Stimulated activated CD4-positive, alpha-beta T cell treated with anti-CD3 and anti-CD28 coated beads, Interleukin-4, amount 100 ng/mL, for 48 hours (primary cell): Measurements from ENCODE around the gene KLHDC8B.

Experiments
- DNase-seq, 2 donors: peaks; one replicate each; pipeline ENCODE4 v3.0.0-alpha.2; 2020; ENCODE audit warnings: low read depth in 2 of 2

Gene KLHDC8B

GRCh38 chr3:49171119-49171774, at the start of gene KLHDC8B:
KLHDC8B (plus strand) TSS chr3:49171598; CDS start chr3:49172770, 1,172 bp downstream.
- peak; percentile 78 to 89 for DNase-seq

GRCh38 chr3:49122022-49122421, 49.4 kb upstream of the KLHDC8B start:
- DNase-seq = no peak

DNA sequence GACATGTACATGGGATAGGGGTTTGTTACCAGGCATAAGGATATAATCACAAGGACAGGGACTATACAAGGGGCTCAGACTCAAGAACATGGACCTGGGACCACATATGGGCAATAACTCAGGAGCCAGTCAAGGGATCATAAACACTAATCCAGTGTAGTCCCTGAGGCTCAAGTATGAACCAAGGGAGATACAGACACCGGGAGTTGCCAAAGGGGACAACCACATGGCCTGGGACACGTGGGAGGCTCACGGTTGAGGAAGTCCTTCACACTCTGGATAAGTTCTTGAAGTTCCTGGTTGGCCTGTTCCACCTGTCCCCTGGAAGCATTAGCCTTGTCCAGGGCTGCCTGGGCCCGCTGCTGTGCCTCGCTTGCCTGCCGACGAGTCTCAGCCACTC, 48.9 kb upstream of the KLHDC8B start:
- DNase-seq = no peak

DNA sequence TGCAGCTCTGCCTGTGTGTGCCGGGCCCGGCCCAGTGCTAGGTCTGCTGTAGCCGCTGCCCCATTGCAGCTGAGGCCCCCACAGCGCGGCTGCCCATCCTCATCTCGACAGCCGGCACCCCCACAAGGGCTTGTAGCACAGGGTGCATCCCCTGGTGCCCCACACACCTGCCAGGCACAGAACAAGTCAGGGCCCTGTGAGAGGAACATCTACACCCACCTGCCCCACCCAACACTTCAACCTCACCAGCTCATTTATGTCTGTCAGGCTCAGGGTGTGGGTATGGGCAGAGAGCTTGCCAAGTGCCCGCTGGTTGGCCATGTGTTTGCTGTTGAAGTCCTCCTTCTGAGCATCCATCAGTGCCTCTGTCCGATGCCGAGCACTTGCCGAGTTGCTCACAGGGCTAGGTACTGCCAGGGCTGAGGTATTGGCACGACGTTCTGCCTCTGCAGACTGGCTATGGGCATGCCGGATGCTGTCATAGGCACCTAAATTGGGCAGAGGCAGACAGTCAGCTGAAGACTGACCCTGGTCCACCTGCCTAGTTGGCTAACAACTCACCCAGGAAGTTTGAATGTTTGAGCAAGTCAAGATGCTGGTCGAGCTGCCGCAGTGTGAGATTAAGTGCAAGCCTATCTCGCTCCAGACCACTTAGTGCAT, 48.4 kb upstream of the KLHDC8B start:
- DNase-seq = no peak

GRCh38 chr3:49123687-49124086, 47.7 kb upstream of the KLHDC8B start:
- DNase-seq = no peak

- DNase-seq = no peak
Observed at GRCh38 chr3:49124203-49124602, 47.2 kb upstream of the KLHDC8B start.

DNA sequence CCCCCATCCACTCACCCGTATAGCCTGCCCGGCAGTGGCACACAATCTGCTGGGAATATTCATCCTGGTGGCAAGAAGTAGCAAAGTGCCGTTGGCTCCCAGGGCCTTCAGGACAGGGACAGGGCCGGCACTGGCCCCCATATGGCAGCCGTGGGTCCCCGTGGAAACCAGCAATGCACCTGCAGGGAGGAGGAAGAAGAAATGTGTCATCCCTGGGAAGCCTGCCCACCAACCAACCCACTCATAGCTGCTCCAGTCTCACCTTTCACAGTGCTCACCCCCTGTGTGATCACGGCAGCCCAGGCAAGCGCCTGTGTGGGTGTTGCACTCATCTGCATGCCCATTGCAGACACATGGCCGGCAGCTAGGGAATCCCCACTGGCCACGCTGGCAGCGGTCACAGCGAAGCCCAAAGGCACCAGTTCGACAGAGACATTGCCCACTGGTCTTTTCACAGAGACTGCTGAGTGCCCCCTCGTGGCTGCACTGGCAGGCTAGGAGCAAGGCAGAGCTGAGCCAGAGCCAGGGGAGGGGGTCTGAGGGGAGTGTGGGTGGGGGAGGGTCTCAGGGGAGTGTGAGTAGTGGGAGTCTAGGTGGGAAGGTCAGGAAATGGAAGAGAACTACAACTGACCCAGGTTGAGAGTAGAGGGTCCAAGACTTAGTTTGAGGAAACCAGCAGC, 46.3 kb upstream of the KLHDC8B start:
- no peak for DNase-seq

DNA sequence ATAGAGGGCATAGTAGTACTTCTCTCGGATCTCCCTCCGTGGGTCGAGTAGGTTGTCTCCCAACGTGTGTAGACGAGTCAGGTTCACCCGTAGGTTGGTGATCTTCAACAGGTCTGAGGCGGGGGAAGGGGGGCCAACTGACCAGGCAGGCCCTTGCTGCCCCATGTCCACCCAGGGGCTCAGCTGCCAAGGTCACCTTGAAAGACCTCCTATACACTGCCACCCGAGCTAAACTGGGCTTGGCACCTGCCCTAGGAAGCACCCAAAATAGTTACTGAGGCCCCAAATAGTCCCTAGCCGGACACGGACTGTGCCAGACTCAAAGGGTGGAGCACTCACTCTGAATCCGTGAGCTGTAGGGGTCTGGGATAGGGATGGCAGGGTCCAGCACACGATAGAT, 40.4 kb upstream of the KLHDC8B start:
- no peak for DNase-seq

DNA sequence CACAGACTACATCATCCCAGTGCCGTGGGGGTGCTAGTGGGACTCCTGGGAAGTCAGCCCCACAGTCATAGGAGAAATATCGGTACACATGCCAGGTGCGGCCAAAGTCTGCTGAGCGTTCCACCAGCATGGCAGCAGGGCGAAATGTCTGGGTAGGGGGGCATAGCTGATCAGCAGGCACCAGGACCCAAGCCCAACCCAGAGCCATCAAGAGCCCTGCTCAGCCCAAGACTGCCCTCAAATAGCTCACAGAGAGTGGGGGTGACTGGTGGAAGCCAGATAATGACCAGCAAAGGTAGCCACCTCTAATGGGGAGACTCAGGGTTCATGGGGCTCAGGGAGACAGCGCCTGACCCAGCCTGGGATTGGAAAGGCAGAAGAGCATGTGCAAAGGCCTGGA, 39.8 kb upstream of the KLHDC8B start:
- DNase-seq = no peak

- DNase-seq = no peak
Observed at GRCh38 chr3:49132073-49132436, 39.3 kb upstream of the KLHDC8B start.

- DNase-seq = no peak
Observed at GRCh38 chr3:49132437-49133225, 38.8 kb upstream of the KLHDC8B start, which contains the start of gene LAMB2. LAMB2 (minus strand) TSS chr3:49133050; CDS start chr3:49132867, 183 bp downstream.

GRCh38 chr3:49133226-49133951, 38.0 kb upstream of the KLHDC8B start:
- no peak for DNase-seq

GRCh38 chr3:49134471-49135265, 36.7 kb upstream of the KLHDC8B start:
- no peak for DNase-seq

GRCh38 chr3:49135499-49135898, 35.9 kb upstream of the KLHDC8B start:
- DNase-seq = no peak

DNA sequence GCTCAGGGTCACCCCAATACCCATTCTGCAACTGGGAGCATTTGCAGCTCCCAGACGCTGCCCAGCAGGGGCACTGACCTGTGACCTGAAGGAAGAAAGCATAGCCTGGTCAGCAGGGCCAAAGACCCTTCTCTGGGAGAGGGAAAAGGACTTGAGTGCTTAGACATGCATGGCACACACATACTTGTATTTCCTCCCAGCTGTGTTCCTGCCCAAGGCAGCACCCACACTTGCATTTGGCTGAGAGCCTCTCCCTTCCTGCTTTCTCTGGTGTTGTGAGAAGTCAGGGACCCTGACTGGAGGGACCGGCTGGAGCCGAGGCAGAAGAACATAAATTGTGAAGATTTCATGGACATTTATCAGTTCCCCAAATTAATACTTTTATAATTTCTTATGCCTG, 31.3 kb upstream of the KLHDC8B start:
- no peak for DNase-seq

- no peak for DNase-seq
Observed at GRCh38 chr3:49148159-49148558, 23.2 kb upstream of the KLHDC8B start.

- DNase-seq = no peak
Observed at GRCh38 chr3:49151610-49152009, 19.8 kb upstream of the KLHDC8B start.

DNA sequence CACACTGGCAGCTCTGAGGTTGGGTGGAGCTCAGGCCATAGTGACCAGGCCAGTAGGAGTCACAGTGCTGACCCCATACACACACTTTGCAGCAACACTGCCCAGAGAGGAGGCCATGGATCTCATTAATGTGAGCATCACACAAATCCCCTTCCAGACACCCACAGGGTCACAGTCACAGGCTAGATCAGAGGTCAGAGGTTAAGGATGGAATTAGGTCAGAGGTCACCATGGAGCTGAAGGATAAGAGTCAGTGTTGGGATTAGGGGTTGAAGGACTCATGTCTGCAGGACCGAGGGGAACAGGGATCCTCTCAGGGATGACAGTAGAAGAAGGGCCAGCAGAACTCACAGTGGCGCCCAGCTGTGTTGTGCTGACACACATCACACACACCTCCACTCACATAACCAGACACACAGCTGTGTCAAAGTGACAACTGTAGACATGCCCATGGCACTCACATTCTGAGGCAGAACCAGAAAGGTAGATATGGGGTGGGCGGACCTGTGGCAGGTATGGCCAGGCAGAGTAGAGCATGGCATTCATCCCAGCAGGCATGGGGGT, 18.0 kb upstream of the KLHDC8B start:
- DNase-seq = no peak

DNA sequence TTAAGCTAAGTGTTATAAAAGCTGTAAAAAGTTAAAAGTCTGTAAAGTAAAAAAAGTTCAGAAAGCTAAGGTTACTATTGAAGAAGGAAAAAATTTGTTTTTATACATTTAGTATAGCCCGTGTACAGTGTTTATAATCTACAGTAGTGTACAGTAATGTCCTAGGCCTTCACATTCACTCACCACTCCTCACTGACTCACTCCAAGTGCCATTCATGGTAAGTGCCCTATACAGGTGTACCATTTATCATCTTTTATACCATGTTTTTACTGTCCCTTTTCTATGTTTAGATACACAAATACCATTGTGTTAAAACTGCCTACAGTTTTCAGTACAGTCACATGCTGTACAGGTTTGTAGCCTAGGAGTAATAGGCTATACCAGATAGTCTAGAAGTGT, 14.1 kb upstream of the KLHDC8B start:
- DNase-seq = no peak

GRCh38 chr3:49158103-49158709, 13.2 kb upstream of the KLHDC8B start:
- DNase-seq = peak; percentile 34 to 40
